Urinary bladder (tissue), 4 donors: ENCODE results near the gene GBA2. TPM values are rescaled to one million over a fixed set of nuclear protein-coding genes. Genes with fewer than 3 reads are reported as not detected.

Experiments used
- DNase-seq: peaks from one replicate; pipeline ENCODE4 v3.0.0-alpha.2; 2015; ENCODE audit errors: extremely low spot score
- H3K27ac ChIP-seq: one replicate; pipeline ENCODE4 v1.5.1; 2013; ENCODE audit warnings: low read depth, mild to moderate bottlenecking, moderate library complexity
- H3K36me3 ChIP-seq: one replicate; pipeline ENCODE4 v1.6.1; 2013; ENCODE audit warnings: mild to moderate bottlenecking, moderate library complexity; ENCODE audit not compliant: insufficient read depth
- H3K4me1 ChIP-seq: one replicate; pipeline ENCODE4 v1.6.1; 2013; ENCODE audit warnings: mild to moderate bottlenecking, moderate library complexity; ENCODE audit not compliant: insufficient read depth
- H3K4me3 ChIP-seq: one replicate; pipeline ENCODE4 v1.5.1; 2013; ENCODE audit warnings: low read depth, low read length
- WGBS: extraction: QIAGEN DNeasy Blood & Tissue Kit; methylation state at CpG from one replicate; pipeline ENCODE4 v1.1.7; 2013; 5-methylcytosine and 5-hydroxymethylcytosine counted together
- polyA plus RNA-seq: library from polyadenylated mRNA; stranded (reverse); fragments of 200-250 nt; gene quantifications from one replicate; pipeline ENCODE4 v1.2.3, GENCODE V29; 2013
- total RNA-seq: library from RNA; depleted of rRNA; stranded (reverse); fragments of >200 nt; gene quantifications from one replicate; pipeline ENCODE4 v1.2.3, GENCODE V29; 2014
- donor health status: healthy with polysubstance abuse.
- donor health status: healthy.

GBA2 gene
- total and polyA plus RNA-seq, 2 donors = 36.0 to 51.4 TPM

DNA sequence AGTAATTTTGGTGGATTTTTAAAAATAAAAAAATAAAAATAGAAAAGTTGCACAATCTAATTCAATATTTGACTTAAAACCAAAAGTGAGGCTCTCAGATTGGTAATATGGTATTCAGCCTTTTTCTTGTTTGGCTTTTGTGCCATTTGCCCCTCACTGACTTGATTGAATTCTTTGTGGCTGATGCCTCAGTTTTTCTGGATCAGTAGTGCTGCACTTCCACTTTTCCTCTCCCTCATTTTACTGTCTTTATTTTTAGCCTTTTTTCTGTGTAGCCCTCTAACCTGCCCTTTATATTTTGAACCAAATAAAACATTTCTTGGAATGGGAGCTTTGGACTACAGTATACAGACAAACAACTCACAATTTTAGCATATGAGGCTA lies 8.9 kb upstream of the GBA2 start:
- H3K36me3 ChIP-seq = no peaks in the 10 kb centered on the region
- no peak overlapping the region for H3K27ac ChIP-seq
- no peak for DNase-seq
- no peaks in the 10 kb centered on the region for H3K4me1 ChIP-seq
- no peak overlapping the region for H3K4me3 ChIP-seq

DNA sequence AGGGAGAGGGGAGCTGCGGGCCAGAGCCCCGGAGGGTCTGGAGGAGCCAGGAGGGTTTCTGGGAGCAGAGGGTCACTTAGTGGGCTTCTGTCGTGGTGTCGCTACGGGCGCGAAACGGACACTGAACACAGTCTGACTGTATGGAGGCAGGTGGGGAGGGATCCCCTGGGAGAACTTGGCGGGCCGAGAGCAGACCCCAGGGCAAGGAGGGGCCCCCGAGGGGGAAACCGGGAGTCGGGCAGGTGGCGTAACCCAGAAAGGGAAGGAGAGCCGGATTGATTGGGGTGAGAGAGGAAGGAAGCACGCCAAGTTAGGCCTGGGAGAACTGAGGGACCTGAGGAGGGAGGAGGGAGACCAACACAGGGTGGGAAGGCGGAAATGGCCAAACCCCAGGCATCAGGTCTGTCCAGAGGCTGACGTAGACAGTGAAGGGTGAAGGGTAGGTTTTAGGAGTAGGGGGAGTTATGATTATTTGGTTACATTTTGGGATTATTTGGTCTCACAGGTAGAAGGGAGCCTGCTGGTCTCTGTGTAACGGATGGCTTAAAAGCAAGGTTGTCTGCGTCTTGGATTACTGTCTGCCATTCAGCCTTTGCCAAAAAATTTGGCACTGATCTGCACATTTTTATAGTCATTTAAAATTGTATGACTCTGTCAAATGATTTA lies 8.3 kb upstream of the GBA2 start:
- Histone ChIP-seq H3K4me3 (peak overlapping the region; percentile 54), H3K27ac (peak overlapping the region; percentile 90), H3K4me1 (no peaks in the 10 kb centered on the region), H3K36me3 (peaks cover 3% of the 10 kb centered on the region)
- no peak for DNase-seq
- WGBS = 2% methylated on average over 20 of the region's 20 CpGs

DNA sequence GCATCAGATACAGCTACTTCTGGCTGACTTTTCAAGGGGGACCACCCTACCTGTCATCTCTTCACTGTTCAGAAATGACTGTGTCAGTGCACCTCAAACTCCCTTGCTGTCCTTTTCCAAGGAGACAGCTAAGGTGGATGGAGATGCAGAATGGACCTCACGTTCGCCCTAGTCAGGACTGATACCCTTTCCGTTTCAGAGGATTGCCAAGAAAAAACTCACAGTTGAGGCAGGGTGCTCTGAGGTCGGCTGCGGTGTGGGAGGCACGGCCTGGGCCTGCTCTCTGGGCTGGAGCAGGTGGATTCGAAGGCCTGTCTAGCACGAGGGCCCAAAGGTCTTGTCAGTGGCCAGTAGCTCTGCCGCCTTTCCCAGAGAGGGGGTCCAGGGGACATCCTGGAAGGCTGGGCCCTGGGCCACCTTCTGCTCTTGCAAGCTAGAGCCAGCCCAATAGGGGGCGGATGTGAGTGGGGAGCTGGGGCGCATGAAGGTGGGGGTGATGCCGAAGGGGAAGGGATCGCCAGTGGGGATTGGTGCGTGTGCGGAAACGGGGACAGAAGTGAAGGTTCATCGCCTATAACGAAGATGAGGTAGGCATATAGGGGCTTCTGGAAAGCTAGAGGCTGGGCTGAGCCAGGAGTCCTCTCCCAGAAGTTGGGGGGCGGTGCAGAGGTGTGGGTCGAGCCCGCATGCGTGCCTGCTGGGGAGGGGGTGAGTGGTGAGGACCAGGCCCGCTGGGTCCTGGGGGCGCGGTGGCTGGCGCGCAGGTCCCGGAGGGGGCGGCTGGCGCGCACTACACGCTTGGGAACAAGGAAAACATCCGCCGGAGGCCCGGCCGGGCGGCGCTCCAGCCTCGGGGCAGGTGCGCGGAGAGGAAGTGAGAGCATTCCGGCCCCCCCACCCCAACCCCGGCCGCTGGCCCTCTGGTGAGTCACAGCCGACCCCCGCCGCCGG lies 7.5 kb upstream of the GBA2 start:
- no peak for DNase-seq
- WGBS = 11% methylated on average over 48 of the region's 48 CpGs
- Histone ChIP-seq H3K36me3 (peaks cover 3% of the 10 kb centered on the region), H3K27ac (peak overlapping the region; percentile 90), H3K4me3 (peak overlapping the region; percentile 54), H3K4me1 (no peaks in the 10 kb centered on the region)

DNA sequence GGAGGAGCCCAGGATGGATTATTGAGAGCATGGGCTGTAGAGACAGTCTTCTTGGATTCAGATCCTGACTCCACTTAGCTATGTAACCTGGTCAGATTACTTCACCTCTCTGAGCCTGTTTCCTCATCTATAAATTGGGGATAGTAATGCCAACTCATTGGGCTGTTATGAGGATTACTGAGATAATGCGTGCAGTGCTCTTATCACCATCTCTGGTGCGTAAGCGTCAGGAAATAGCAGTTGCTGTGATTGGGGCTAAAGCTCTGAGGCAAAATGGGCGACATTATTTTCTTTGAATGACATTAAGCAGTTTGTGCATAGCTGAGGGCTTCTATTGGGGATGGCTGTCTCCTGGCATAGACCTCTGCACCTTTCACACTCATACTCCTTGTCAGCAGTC lies 6.0 kb upstream of the GBA2 start:
- no peak for DNase-seq
- H3K27ac ChIP-seq = no peak overlapping the region
- H3K4me1 ChIP-seq = no peaks in the 10 kb centered on the region
- no peak overlapping the region for H3K4me3 ChIP-seq
- 87% methylated on average over 4 of the region's 4 CpGs for WGBS
- H3K36me3 ChIP-seq = peaks cover 3% of the 10 kb centered on the region

DNA sequence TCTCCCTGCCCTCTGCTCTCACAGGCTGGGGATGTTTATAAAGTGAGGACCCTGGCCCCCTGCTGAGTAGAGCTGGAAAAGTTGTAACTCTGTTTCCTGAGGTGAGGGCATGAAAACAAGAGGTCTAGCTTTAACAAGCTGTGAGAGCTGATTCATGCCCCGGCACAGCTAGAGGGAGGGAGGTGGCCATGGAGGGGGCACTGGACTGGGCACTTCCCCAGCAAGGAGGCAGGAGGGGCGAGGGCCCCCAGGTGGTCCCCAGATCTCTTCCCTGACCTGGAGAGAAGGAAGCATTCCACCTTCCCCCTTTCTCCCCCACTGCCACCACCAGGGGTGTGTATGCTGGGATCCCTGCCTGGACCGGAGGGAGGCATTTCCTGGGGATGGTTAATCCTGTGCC lies 5.2 kb upstream of the GBA2 start, which contains the start of gene MSMP:
TSS of gene MSMP (minus strand) at position 13 of the 400 bp plus-strand sequence. CDS start 147 bp downstream, outside the sequence.
- WGBS = 43% methylated on average over 3 of the region's 3 CpGs
- no peak for DNase-seq
- Histone ChIP-seq H3K4me1 (no peaks in the 10 kb centered on the region), H3K36me3 (peaks cover 3% of the 10 kb centered on the region), H3K4me3 (no peak within 1 kb of the TSS), H3K27ac (no peak within 1 kb of the TSS)

DNA sequence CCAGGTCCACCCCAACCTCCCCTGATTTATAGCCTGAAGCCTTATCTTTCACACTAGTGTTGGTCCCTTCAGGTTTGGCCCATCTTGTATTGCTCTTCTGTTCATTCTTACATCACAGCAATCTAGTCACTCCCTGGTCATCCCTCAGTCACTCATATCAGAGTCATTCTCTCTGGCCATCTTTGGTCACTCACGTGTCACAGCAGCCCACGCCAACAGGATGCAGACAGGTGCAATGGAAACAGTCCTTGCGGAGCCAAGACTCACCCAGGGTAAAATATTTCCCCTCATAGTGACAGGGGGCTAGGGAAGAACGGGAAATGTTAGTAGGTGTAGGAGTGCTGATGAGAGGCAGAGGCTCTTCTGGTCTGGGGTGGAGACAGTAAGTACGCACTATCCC lies 4.4 kb upstream of the GBA2 start:
- no peaks in the 10 kb centered on the region for H3K4me1 ChIP-seq
- no peak for DNase-seq
- H3K36me3 ChIP-seq = peaks cover 3% of the 10 kb centered on the region

DNA sequence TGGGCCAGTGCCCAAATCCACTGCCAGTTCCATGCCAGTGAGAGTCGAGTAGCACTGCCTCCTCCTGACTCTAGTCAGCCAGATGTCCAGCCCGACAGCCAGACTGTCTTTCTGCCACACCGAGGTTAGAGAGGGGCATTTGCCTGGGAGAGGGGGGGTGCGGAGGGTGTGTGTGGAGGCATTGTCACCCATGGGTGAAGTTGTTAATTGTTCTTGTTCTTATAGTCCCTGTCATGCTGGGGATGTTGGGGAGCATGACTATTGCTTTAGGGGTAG lies 1.2 kb upstream of the GBA2 start:
- Histone ChIP-seq H3K4me3 (no peak overlapping the region), H3K36me3 (peaks cover 3% of the 10 kb centered on the region), H3K27ac (no peak overlapping the region), H3K4me1 (peaks cover 5% of the 10 kb centered on the region)
- 64% methylated on average over 4 of the region's 4 CpGs for WGBS
- no peak for DNase-seq

More for the DNA sequence above, 4.4 kb upstream of the GBA2 start:
- Histone ChIP-seq H3K27ac (no peak overlapping the region), H3K4me3 (no peak overlapping the region)
- WGBS = 90% methylated on average over 5 of the region's 5 CpGs

DNA sequence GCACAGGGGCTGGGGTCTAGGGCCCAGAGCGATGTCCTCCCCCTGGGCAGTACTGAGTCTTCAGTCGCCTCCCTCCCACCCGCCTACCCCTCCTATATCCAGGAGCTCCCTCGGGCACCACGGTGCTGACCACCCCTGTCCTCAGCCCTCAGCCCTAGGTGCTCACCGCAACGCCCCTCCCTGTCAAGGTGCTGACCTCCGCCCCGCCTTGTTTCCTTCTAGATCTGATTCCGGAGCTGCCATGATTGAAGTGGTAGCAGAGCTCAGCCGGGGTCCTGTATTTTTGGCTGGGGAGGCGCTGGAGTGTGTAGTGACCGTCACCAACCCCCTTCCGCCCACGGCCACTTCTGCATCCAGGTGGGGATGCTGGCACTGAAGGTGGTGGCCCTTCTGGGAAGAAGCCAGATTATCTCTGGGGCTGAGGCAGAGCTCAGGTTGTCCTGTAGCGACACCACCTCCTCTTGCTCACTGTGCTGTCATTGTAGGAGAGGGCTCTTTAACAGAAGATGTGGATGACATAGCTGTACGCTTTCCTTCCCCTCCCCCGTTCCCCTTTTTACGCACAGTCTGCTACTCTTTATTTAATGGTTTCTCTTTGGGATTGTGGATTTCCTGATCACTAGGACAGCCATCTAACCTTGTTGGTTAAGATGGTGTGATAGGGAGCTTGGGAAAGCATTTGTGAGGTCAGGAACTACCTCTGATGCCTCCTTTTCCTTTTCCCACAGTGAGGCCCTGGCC lies 657 bp upstream of the GBA2 start:
- WGBS = 4% methylated on average over 19 of the region's 19 CpGs
- H3K4me3 ChIP-seq = peak overlapping the region; percentile 76
- peaks cover 3% of the 10 kb centered on the region for H3K36me3 ChIP-seq
- peak overlapping the region; percentile 94 for H3K27ac ChIP-seq
- peaks cover 5% of the 10 kb centered on the region for H3K4me1 ChIP-seq
- DNase-seq = no peak

DNA sequence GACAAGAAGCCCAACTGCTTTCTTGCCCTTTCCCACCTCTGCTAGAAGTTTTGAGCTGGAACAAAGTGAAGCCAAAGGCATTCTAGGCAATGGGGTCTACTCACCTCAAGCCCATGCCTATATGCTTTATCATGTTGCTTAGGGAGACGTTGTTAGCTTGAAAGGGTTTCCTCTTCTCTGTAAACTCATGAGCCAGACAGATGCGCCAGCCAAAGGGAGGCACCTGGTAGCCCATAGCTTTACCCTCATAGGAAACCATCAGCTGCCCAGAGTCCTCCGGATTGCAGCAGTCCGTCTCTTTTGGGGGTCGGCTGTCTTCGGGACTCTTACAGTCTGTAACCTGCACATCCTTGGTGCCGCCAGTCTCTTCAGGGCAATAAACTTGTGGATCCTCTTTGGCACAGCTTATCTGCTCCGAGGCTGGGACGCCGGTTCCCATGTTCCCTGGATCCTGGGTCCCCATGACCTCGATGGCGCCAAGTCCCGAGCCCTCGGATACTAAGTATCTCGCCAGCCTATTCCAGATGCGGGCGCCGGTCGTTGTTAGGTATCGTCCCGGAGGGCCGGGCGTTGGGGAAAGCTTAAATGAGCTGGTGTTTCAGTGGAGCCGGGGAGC lies 678 bp downstream of the GBA2 start:
- WGBS = under 1% methylated on average over 24 of the region's 24 CpGs
- H3K4me1 ChIP-seq = peaks cover 5% of the 10 kb centered on the region
- H3K27ac ChIP-seq = no peak overlapping the region
- H3K4me3 ChIP-seq = peak overlapping the region; percentile 76
- H3K36me3 ChIP-seq = peaks cover 3% of the 10 kb centered on the region
- no peak for DNase-seq

DNA sequence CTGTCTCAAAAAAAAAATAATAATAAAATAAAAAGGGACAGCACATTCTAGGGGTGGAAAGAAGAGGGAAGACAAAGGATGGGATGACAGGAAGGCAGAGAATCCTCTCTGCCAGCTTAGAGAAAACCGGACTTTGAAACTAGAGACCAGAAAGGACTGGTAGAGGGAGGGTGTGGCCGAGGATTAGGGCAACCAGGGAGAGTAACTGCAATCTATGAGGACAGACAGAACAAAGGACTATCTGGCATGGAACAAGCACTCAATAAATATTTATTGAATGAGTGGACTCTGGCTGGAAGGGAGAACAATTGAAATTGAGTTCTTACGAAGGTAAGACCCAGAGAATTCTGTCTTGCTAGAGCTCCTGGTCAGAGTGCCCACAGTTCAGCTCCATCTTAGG lies 2.4 kb downstream of the GBA2 start:
- Histone ChIP-seq H3K4me3 (peak overlapping the region; percentile 76), H3K4me1 (peaks cover 5% of the 10 kb centered on the region), H3K27ac (no peak overlapping the region), H3K36me3 (no peaks in the 10 kb centered on the region)
- no peak for DNase-seq
- WGBS = 38% methylated on average over 3 of the region's 3 CpGs

DNA sequence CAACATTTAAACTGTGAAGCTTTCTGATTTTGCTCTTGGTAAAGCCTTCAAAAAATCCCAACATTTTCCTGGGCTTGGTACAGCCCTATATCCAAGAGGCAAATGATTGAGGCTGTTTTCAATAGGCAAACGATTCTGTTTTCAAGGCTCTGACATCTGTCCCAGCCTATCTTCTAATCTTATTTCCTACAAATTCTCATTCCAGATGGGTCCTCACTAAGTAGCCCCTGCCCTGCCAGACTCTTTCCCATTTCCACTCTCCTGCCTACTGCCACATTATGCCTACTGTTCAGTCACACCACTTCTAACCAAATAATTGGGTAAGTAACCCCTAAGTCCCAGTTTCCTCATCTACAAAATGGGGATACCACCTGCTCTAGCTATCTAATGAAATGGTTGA lies 3.5 kb downstream of the GBA2 start:
- 61% methylated on average over 1 of the region's 1 CpG for WGBS
- Histone ChIP-seq H3K36me3 (no peaks in the 10 kb centered on the region), H3K27ac (no peak overlapping the region), H3K4me1 (peaks cover 5% of the 10 kb centered on the region), H3K4me3 (no peak overlapping the region)
- DNase-seq = no peak

DNA sequence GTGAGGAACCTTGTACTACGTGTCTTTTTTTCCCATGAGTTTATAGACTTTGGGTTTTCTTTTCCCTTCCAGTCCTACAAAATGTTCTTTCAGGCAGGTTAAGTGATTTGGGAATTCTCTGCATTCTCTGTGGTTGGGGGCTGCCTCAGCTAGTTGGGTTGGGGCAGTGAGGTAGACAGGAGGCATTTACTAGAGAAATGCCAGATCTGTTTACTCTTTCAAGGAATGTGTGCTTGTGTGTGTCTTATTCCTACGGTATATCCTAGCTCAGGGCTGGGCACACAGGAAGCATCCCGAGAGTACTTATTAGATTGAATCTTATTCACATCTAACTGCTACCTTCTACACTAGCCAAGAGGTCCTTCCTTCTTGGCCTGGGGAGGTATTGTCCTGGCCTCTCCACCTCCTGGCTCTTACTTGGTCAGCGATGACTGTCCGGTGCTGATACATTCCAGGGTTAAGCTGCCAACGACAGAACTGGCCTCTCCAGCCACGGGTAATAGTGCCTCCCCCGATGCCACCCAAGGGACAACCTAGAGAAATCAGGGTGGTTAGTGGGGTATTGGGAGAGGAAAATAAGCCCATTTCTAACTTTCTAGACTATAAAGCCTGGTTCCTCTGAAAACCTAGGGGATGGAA lies 5.0 kb downstream of the GBA2 start:
- Histone ChIP-seq H3K4me3 (no peak overlapping the region), H3K36me3 (no peaks in the 10 kb centered on the region), H3K4me1 (peaks cover 5% of the 10 kb centered on the region), H3K27ac (no peak overlapping the region)
- no peak for DNase-seq
- 82% methylated on average over 8 of the region's 8 CpGs for WGBS

DNA sequence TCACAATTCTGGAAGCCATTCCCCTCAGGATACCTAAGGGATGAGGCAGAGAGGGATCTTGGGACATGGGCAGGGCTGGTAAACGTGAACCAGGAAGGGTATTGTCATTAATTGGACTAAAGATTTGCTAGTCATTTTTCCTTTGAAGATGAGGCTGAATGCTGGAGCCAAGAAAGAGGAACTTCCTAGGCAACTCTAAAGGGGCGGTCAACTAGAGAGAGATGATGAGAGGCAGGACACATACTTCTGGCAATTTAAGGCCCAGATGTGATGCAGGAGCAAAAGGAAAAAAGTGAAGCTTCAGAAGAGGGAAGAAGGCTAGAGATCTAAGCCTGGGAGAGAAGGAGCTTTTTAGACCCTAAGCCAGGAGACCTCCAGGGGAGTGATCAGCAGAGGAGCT lies 5.6 kb downstream of the GBA2 start:
- 64% methylated on average over 2 of the region's 2 CpGs for WGBS
- no peak overlapping the region for H3K4me3 ChIP-seq
- no peaks in the 10 kb centered on the region for H3K36me3 ChIP-seq
- H3K4me1 ChIP-seq = peaks cover 5% of the 10 kb centered on the region
- H3K27ac ChIP-seq = no peak overlapping the region
- DNase-seq = no peak
